ENCODE measurements around the gene SPC25.

The SPC25 gene

GRCh38 chr2:168830958-168831357, 59.3 kb downstream of the SPC25 start:
- Mint-ChIP-seq H3K4me1 (no peaks in the 10 kb centered on the region), H3K4me3 (no peak overlapping the region), H3K9me3 (no peaks in the 10 kb centered on the region), H3K27me3 (no peaks in the 10 kb centered on the region), H3K27ac (no peak overlapping the region)
- ATAC-seq: no peak
- no peak for DNase-seq

GRCh38 chr2:168825126-168825525, 65.1 kb downstream of the SPC25 start:
- H3K4me1 Mint-ChIP-seq: no peaks in the 10 kb centered on the region
- no peaks in the 10 kb centered on the region for H3K27me3 Mint-ChIP-seq
- no peak for ATAC-seq
- no peaks in the 10 kb centered on the region for H3K9me3 Mint-ChIP-seq
- no peak overlapping the region for H3K4me3 Mint-ChIP-seq
- H3K27ac Mint-ChIP-seq: no peak overlapping the region
- DNase-seq: no peak

- H3K27me3 Mint-ChIP-seq: no peaks in the 10 kb centered on the region
- DNase-seq (no peak), ATAC-seq (no peak)
- no peaks in the 10 kb centered on the region for H3K4me1 Mint-ChIP-seq
- H3K9me3 Mint-ChIP-seq: no peaks in the 10 kb centered on the region
- H3K4me3 Mint-ChIP-seq: no peak overlapping the region
- no peak overlapping the region for H3K27ac Mint-ChIP-seq
These were observed 68.2 kb downstream of the SPC25 start for GRCh38 chr2:168821992-168822391.

DNA sequence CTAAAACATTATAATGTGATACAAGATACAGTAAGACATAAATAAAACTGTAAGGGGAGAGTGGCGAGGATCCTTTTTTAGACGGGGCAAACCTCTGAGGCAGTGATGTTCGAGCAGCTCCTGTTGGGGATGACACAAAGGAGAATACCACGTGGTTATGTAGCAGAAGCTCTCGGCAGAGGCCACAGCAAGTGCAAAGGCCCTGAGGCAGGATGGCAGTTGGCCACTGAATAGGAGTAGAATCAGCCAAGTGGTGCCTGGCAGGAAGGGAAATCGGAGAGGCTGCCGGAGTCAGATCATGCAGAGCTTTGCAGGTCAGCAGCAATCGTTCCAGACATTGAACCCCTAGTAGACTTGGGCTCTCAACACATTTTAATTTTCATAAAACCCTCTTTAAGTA, 68.7 kb downstream of the SPC25 start:
- Mint-ChIP-seq H3K4me3 (no peak overlapping the region), H3K27ac (no peak overlapping the region), H3K4me1 (no peaks in the 10 kb centered on the region), H3K27me3 (no peaks in the 10 kb centered on the region), H3K9me3 (no peaks in the 10 kb centered on the region)
- ATAC-seq (no peak), DNase-seq (no peak)

All from stimulated activated naive CD8-positive, alpha-beta T cell treated with anti-CD3 and anti-CD28 coated beads, Interleukin-15, amount 100 ng/mL, for 72 hours (primary cell).